ENCODE results near the gene GPA33.
"Not testable (repeated sequence)": the region's sequence is repeated elsewhere in the genome, so short reads cannot be mapped to it uniquely, and the experiment has no call there.

The GPA33 gene

DNA sequence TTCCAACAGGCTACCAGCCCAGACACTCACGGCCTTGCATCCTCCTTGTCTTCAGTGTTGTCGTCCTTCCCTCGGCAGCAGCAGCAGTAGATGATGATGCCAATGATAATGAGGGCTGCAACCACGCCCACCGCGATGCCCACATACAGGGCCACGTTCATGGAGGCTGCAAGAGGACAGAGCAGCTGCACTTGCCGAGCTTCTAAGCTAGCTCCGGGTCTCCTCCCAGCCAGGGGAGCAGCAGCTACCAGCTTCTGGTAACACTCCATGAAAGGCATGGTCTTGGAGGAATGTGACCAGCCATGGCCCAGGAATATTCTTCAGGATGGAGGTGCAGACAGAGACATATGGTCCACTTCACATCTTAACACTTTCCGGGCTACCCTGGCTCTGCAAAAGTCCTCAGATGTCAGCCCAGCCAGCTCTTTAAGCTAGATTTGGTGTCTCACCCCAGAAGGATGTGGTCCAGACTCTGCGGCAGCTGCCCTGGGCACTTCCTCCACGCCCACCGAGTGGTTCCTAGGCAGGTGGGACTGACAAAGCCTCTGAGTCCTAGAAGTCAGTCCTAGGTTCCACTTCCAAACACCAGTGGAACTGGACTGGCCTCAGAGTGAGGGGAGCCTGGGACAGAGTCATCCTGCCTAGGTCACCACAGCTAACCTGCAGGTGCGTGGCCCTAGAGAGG lies 35.1 kb downstream of the GPA33 start:
- DNase-seq (ENCODE audit: insufficient read length, low spot score) (no peak), FAIRE-seq (no peak)
- TF ChIP-seq TAF1 (IDR thresholded peaks at IDR 0.05; ENCODE audit: low read depth, low read length) (no peak), SPI1 (IDR thresholded peaks at IDR 0.05; ENCODE audit: low read depth, low read length) (no peak), POU2F2 (IDR thresholded peaks at IDR 0.05; ENCODE audit: low read depth, low read length) (no peak), PAX5 (IDR thresholded peaks at IDR 0.05; ENCODE audit: insufficient read depth, low read length, severe bottlenecking) (no peak), POLR2A (IDR thresholded peaks at IDR 0.05; ENCODE audit: low read depth, low read length) (no peak), POLR2AphosphoS5 (IDR thresholded peaks at IDR 0.05; ENCODE audit: low read depth, low read length) (no peak)

DNA sequence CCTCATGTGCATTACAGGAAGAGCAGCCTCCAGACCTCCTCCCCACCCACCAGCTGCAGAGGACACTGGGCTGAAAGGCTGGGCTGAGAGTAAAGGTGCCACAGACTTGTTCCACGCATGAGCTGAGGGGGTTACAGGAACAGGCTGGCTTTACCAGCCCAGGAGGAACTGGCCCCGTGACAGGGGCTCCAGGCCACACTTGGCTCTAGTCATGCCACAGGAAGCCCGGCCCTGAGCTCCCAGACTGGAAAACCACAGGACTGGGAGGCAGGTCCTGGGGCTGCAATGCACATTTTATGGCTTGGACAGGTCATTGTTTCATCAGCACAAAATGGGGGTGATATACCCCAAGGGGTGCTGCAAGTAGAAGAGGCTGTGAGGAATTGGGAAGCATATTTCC lies 35.6 kb downstream of the GPA33 start:
- DNase-seq (ENCODE audit: insufficient read length, low spot score) (no peak), FAIRE-seq (no peak)
- no peak for TF ChIP-seq SPI1 (IDR thresholded peaks at IDR 0.05; ENCODE audit: low read depth, low read length)
- TF ChIP-seq TAF1 (IDR thresholded peaks at IDR 0.05; ENCODE audit: low read depth, low read length) = no peak
- TF ChIP-seq POU2F2 (IDR thresholded peaks at IDR 0.05; ENCODE audit: low read depth, low read length) = no peak
- no peak for TF ChIP-seq POLR2AphosphoS5 (IDR thresholded peaks at IDR 0.05; ENCODE audit: low read depth, low read length)
- no peak for TF ChIP-seq PAX5 (IDR thresholded peaks at IDR 0.05; ENCODE audit: insufficient read depth, low read length, severe bottlenecking)
- TF ChIP-seq POLR2A (IDR thresholded peaks at IDR 0.05; ENCODE audit: low read depth, low read length) = no peak

GRCh38 chr1:167052389-167052788 lies 37.8 kb downstream of the GPA33 start:
- TF ChIP-seq POLR2A (IDR thresholded peaks at IDR 0.05; ENCODE audit: low read depth, low read length) = no peak
- TF ChIP-seq POLR2AphosphoS5 (IDR thresholded peaks at IDR 0.05; ENCODE audit: low read depth, low read length) = no peak
- TF ChIP-seq POU2F2 (IDR thresholded peaks at IDR 0.05; ENCODE audit: low read depth, low read length) = no peak
- TF ChIP-seq SPI1 (IDR thresholded peaks at IDR 0.05; ENCODE audit: low read depth, low read length) = no peak
- TF ChIP-seq TAF1 (IDR thresholded peaks at IDR 0.05; ENCODE audit: low read depth, low read length) = no peak
- TF ChIP-seq PAX5 (IDR thresholded peaks at IDR 0.05; ENCODE audit: insufficient read depth, low read length, severe bottlenecking) = no peak
- DNase-seq (ENCODE audit: insufficient read length, low spot score) = no peak
- FAIRE-seq = no peak

DNA sequence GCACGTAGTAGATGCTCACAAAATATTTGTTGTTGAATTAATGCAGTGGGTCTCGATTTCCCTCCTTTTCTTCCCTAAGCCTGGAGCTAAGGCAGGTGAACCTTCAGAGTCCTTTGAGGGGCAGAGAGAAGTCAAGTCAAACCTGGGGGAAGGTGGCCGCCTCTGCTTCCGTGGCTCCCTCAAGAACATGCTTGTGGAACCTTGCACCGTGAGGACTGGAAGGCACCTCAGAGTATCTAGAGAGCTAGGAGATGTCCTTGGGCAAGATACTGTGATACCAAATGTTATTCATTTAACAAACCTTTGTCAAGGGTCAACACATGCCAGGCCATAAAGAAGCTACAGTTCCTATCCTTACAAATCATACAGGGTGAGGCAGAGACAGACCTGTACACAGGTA lies 38.3 kb downstream of the GPA33 start:
- DNase-seq (ENCODE audit: insufficient read length, low spot score) = no peak
- FAIRE-seq = no peak
- no peak for TF ChIP-seq POLR2A (IDR thresholded peaks at IDR 0.05; ENCODE audit: low read depth, low read length)
- no peak for TF ChIP-seq PAX5 (IDR thresholded peaks at IDR 0.05; ENCODE audit: insufficient read depth, low read length, severe bottlenecking)
- TF ChIP-seq SPI1 (IDR thresholded peaks at IDR 0.05; ENCODE audit: low read depth, low read length) = no peak
- no peak for TF ChIP-seq TAF1 (IDR thresholded peaks at IDR 0.05; ENCODE audit: low read depth, low read length)
- no peak for TF ChIP-seq POU2F2 (IDR thresholded peaks at IDR 0.05; ENCODE audit: low read depth, low read length)
- TF ChIP-seq POLR2AphosphoS5 (IDR thresholded peaks at IDR 0.05; ENCODE audit: low read depth, low read length) = no peak

DNA sequence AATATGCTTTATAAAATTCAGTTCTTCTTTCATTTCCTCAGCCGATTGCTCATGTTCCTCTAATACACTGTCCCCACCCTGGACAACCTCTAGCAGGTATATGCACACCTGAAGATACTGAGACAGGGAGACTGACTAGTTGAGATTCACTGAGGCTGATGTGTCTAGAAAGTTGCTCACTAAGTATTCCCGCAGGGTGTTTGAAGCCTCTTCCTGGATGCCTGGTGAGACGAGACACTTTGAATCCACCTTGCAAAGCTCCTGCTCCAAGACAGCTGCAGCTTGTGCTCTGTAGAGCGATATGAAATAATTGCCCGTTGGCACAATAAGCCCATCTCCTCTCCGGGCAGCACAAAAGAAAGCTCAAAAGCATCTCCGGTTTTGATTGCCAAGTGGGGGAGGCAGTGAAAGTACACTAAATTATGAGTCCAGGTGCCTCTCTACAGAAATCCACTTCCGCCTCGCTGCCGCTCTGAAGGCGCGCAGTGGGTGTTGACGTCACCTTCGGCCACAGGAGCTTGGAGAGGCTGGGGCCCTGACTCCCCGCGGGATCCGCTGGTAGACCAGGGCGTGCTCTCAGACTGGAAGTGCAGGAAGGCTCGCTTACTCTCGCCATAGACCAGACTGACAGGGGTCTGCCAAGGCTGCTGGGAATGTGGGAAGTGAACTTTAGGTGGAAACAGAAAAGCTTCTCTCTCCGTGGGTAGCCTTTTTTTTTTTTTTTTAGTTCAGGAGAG lies 46.3 kb downstream of the GPA33 start:
- DNase-seq (ENCODE audit: insufficient read length, low spot score) = no peak
- peak; percentile 47 for TF ChIP-seq SPI1 (IDR thresholded peaks at IDR 0.05; ENCODE audit: low read depth, low read length)
- TF ChIP-seq POU2F2 (IDR thresholded peaks at IDR 0.05; ENCODE audit: low read depth, low read length) = no peak
- FAIRE-seq = peak; percentile 69

GRCh38 chr1:167033646-167034045 lies 56.5 kb downstream of the GPA33 start:
- TF ChIP-seq PAX5 (IDR thresholded peaks at IDR 0.05; ENCODE audit: insufficient read depth, low read length, severe bottlenecking) (no peak), POU2F2 (IDR thresholded peaks at IDR 0.05; ENCODE audit: low read depth, low read length) (no peak), TAF1 (IDR thresholded peaks at IDR 0.05; ENCODE audit: low read depth, low read length) (no peak), POLR2AphosphoS5 (IDR thresholded peaks at IDR 0.05; ENCODE audit: low read depth, low read length) (no peak), SPI1 (IDR thresholded peaks at IDR 0.05; ENCODE audit: low read depth, low read length) (no peak), POLR2A (IDR thresholded peaks at IDR 0.05; ENCODE audit: low read depth, low read length) (no peak)
- no peak for DNase-seq (ENCODE audit: insufficient read length, low spot score)
- FAIRE-seq = no peak

DNA sequence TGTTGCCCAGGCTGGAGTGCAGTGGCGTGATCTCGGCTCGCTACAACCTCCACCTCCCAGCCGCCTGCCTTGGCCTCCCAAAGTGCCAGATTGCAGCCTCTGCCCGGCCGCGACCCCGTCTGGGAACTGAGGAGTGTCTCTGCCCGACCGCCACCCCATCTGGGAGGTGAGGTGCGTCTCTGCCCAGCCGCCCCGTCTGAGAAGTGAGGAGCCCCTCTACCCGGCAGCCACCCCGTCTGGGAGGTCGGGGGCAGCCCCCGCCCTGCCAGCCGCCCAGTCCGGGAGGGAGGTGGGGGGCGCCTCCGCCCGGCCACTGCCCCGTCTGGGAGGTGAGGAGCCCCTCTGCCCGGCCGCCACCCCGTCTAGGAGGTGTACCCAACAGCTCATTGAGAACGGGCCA lies 60.6 kb downstream of the GPA33 start:
- not testable (repeated sequence) for DNase-seq (ENCODE audit: insufficient read length, low spot score); FAIRE-seq

GRCh38 chr1:167022384-167022783 lies 67.8 kb downstream of the GPA33 start:
- FAIRE-seq (no peak), DNase-seq (ENCODE audit: insufficient read length, low spot score) (no peak)
- no peak for TF ChIP-seq POLR2A (IDR thresholded peaks at IDR 0.05; ENCODE audit: low read depth, low read length)
- no peak for TF ChIP-seq PAX5 (IDR thresholded peaks at IDR 0.05; ENCODE audit: insufficient read depth, low read length, severe bottlenecking)
- TF ChIP-seq POU2F2 (IDR thresholded peaks at IDR 0.05; ENCODE audit: low read depth, low read length) = no peak
- no peak for TF ChIP-seq POLR2AphosphoS5 (IDR thresholded peaks at IDR 0.05; ENCODE audit: low read depth, low read length)
- TF ChIP-seq TAF1 (IDR thresholded peaks at IDR 0.05; ENCODE audit: low read depth, low read length) = no peak
- no peak for TF ChIP-seq SPI1 (IDR thresholded peaks at IDR 0.05; ENCODE audit: low read depth, low read length)

GRCh38 chr1:167016100-167016750 lies 74.0 kb downstream of the GPA33 start:
- DNase-seq (ENCODE audit: insufficient read length, low spot score) (no peak), FAIRE-seq (no peak)
- TF ChIP-seq POLR2A (IDR thresholded peaks at IDR 0.05; ENCODE audit: low read depth, low read length) = no peak
- TF ChIP-seq SPI1 (IDR thresholded peaks at IDR 0.05; ENCODE audit: low read depth, low read length) = no peak
- no peak for TF ChIP-seq POU2F2 (IDR thresholded peaks at IDR 0.05; ENCODE audit: low read depth, low read length)
- no peak for TF ChIP-seq PAX5 (IDR thresholded peaks at IDR 0.05; ENCODE audit: insufficient read depth, low read length, severe bottlenecking)
- no peak for TF ChIP-seq POLR2AphosphoS5 (IDR thresholded peaks at IDR 0.05; ENCODE audit: low read depth, low read length)
- TF ChIP-seq TAF1 (IDR thresholded peaks at IDR 0.05; ENCODE audit: low read depth, low read length) = no peak
